Transverse colon (tissue), 4 donors: ENCODE measurements around the gene HIVEP3. TPM values are rescaled to one million over a fixed set of nuclear protein-coding genes. Genes with fewer than 3 reads are reported as not detected.

ENCODE experiments used
- DNase-seq: peaks from one replicate; pipeline ENCODE4 v3.0.0-alpha.2; 2019
- H3K27ac ChIP-seq, 4 donors: fragments of 200-600 bp; sonication (generic); 2 replicates each; pipeline ENCODE4 v1.5.1; 2016 to 2018; ENCODE audit warnings: inconsistent platforms in 4 of 4
- H3K27me3 ChIP-seq: fragments of 200-600 bp; sonication (generic); 2 replicates; pipeline ENCODE4 v1.5.1; 2017; ENCODE audit warnings: inconsistent platforms
- H3K36me3 ChIP-seq, 4 donors: fragments of 200-600 bp; sonication (generic); 2 replicates each; pipeline ENCODE4 v1.5.1; 2017 to 2019; ENCODE audit warnings: inconsistent platforms in 4 of 4
- H3K4me1 ChIP-seq, 4 donors: fragments of 200-600 bp; sonication (generic); 2 replicates each; pipeline ENCODE4 v1.5.1; 2017 to 2020; ENCODE audit warnings: inconsistent platforms in 4 of 4
- H3K4me3 ChIP-seq, 4 donors: fragments of 200-600 bp; sonication (generic); 1 replicate in 1 of 4; 2 replicates in 3 of 4; pipeline versions ENCODE4 v1.5.1 to v1.6.1; 2017 to 2019; ENCODE audit warnings: inconsistent platforms in 4 of 4
- H3K9me3 ChIP-seq, 2 donors: fragments of 200-600 bp; sonication (generic); 2 replicates each; pipeline ENCODE4 v1.5.1; 2017 to 2019; ENCODE audit warnings: inconsistent platforms in 2 of 2
- CTCF ChIP-seq, 5 experiments: fragments of 200-600 bp in 3 of 5; fragments of 450-650 bp in 2 of 5; sonication (generic) in 3 of 5; IDR thresholded peaks; 1 replicate in 2 of 5; 2 replicates in 3 of 5; pipeline ENCODE4 v1.5.1; 2016 to 2017; ENCODE audit warnings: antibody characterized with exemption in 5 of 5, inconsistent platforms in 3 of 5, mild to moderate bottlenecking in 2 of 5, moderate library complexity in 1 of 5
- EP300 ChIP-seq: sonication (generic); formaldehyde crosslinking; IDR thresholded peaks from one replicate; pipeline ENCODE4 v1.6.1; 2017; ENCODE audit warnings: antibody characterized with exemption, low read depth
- POLR2A ChIP-seq: fragments of 450-650 bp; IDR thresholded peaks from one replicate; pipeline ENCODE4 v1.6.1; 2016; ENCODE audit warnings: antibody characterized with exemption, mild to moderate bottlenecking, moderate library complexity
- POLR2AphosphoS5 ChIP-seq, 3 donors: sonication (generic); formaldehyde crosslinking; IDR thresholded peaks; one replicate each; pipeline ENCODE4 v1.6.1; 2016; ENCODE audit warnings: antibody characterized with exemption in 3 of 3
- WGBS, 2 donors: methylation state at CpG; one replicate each; pipeline ENCODE4 v1.1.5; 2018; ENCODE audit warnings: low coverage in 1 of 2; 5-methylcytosine and 5-hydroxymethylcytosine counted together
- in situ Hi-C, 4 donors: fragments of 200-750 bp; cut with MboI; loops; one replicate each; pipeline versions ENCODE4 v1.15.0 to v1.15.1; 2017; ENCODE audit warnings: low sequenced_read_pairs in 3 of 4, low pct_ligation_motif_present in 1 of 4, low pct_unique_long_range_greater_than_20kb in 1 of 4
- intact Hi-C: fragments of 100-400 bp; cut with DNase I; formaldehyde crosslinking; loops from one replicate; pipeline ENCODE4 v1.15.1; 2023; ENCODE audit warnings: low total_unique reads
- total RNA-seq, 4 donors: library from RNA; depleted of rRNA; stranded (reverse); fragments of >200 nt; gene quantifications; one replicate each; pipeline ENCODE4 v1.1.0, GENCODE V29; 2016

The HIVEP3 gene
- total RNA-seq, 4 donors from 2014 or later, result 3.7 to 15.0 (median 5.2) TPM

GRCh38 chr1:41726899-41727748 lies 191.6 kb downstream of the HIVEP3 start:
- no peak overlapping the region for H3K27ac ChIP-seq
- TF ChIP-seq POLR2A (no peak), EP300 (no peak), POLR2AphosphoS5 (IDR thresholded peaks at IDR 0.05) (no peak), CTCF (IDR thresholded peaks at IDR 0.05) (no peak)
- H3K4me3 ChIP-seq, result no peak overlapping the region
- H3K9me3 ChIP-seq, result no peaks in the 10 kb centered on the region
- WGBS, 2 donors, result 57 to 65% methylated on average over 5 to 24 of the region's 24 CpGs
- no peaks in the 10 kb centered on the region for H3K27me3 ChIP-seq
- H3K36me3 ChIP-seq, result no peaks in the 10 kb centered on the region
- peaks cover 0 to 25% (median 0%) of the 10 kb centered on the region in 4 donors for H3K4me1 ChIP-seq
- in situ Hi-C loops (no loop called here), intact Hi-C loops (no loop called here)
- DNase-seq, result peak; percentile 65

GRCh38 chr1:41726292-41726691 lies 192.4 kb downstream of the HIVEP3 start:
- in situ Hi-C loops (no loop called here), intact Hi-C loops (no loop called here)
- Histone ChIP-seq H3K4me1 (peaks cover 0 to 25% (median 0%) of the 10 kb centered on the region in 4 donors), H3K9me3 (no peaks in the 10 kb centered on the region), H3K27me3 (no peaks in the 10 kb centered on the region), H3K4me3 (no peak overlapping the region), H3K36me3 (no peaks in the 10 kb centered on the region), H3K27ac (no peak overlapping the region)
- TF ChIP-seq EP300, result no peak
- TF ChIP-seq POLR2A, result no peak
- no peak for TF ChIP-seq CTCF (IDR thresholded peaks at IDR 0.05)
- TF ChIP-seq POLR2AphosphoS5 (IDR thresholded peaks at IDR 0.05), result no peak
- 80 to 100% methylated on average over 2 to 4 of the region's 4 CpGs for WGBS, 2 donors
- no peak for DNase-seq

- in situ Hi-C loops, result no loop called here
- Histone ChIP-seq H3K27ac (no peak overlapping the region), H3K4me3 (no peak overlapping the region), H3K9me3 (no peaks in the 10 kb centered on the region), H3K4me1 (peaks cover 0 to 25% (median 0%) of the 10 kb centered on the region in 4 donors), H3K36me3 (no peaks in the 10 kb centered on the region), H3K27me3 (no peaks in the 10 kb centered on the region)
- intact Hi-C loops, result no loop called here
- no peak for DNase-seq
- 80 to 84% methylated on average over 1 to 3 of the region's 3 CpGs for WGBS, 2 donors
- no peak for TF ChIP-seq EP300
- TF ChIP-seq POLR2AphosphoS5 (IDR thresholded peaks at IDR 0.05), result no peak
- TF ChIP-seq CTCF (IDR thresholded peaks at IDR 0.05), result no peak
These were observed 193.8 kb downstream of the HIVEP3 start for GRCh38 chr1:41724926-41725325.

GRCh38 chr1:41724248-41724647 lies 194.5 kb downstream of the HIVEP3 start:
- Histone ChIP-seq H3K36me3 (no peaks in the 10 kb centered on the region), H3K9me3 (no peaks in the 10 kb centered on the region), H3K27ac (no peak overlapping the region), H3K4me3 (no peak overlapping the region), H3K27me3 (no peaks in the 10 kb centered on the region), H3K4me1 (peaks cover 0 to 25% (median 0%) of the 10 kb centered on the region in 4 donors)
- no peak for DNase-seq
- in situ Hi-C loops (no loop called here), intact Hi-C loops (no loop called here)
- TF ChIP-seq POLR2AphosphoS5 (IDR thresholded peaks at IDR 0.05), result no peak
- no peak for TF ChIP-seq CTCF (IDR thresholded peaks at IDR 0.05)
- TF ChIP-seq EP300, result no peak
- TF ChIP-seq POLR2A, result no peak
- 57% methylated on average over 2 of the region's 2 CpGs for WGBS, 2 donors
